DMS 273 (cell line): ENCODE measurements around the gene HLF.

ENCODE experiments used
- DNase-seq: peaks from one replicate; lab custom pipeline; 2025; ENCODE audit not compliant: unreplicated experiment; lab: John Stamatoyannopoulos, UW

The HLF gene

GRCh38 chr17:55249861-55250260, 14.9 kb upstream of the HLF start:
- no peak for DNase-seq

DNA sequence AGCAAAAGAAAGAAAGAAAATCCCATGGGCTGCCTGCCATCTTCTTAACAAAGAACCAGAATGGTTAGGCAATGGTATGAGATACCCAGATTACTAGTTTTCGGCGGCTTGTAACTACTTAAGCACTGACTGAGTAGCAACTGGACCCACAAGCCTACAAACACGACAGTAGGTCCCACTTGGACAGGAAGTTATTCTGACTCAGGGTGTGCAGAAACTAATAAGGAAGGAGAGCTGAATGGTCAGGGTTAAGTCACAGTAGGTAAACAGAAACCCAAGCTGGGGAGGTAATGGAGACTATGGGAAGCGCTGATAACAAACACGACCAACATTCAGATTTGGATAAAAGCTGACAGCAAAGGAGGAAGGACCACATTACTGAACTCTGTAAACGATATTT, 10.4 kb upstream of the HLF start:
- DNase-seq: no peak

- no peak for DNase-seq
These were observed 6.1 kb upstream of the HLF start for GRCh38 chr17:55258578-55259135.

- DNase-seq: peak; percentile 45
These were observed 5.1 kb upstream of the HLF start for GRCh38 chr17:55259684-55260111.

GRCh38 chr17:55261311-55261710, 3.4 kb upstream of the HLF start:
- DNase-seq: no peak

DNA sequence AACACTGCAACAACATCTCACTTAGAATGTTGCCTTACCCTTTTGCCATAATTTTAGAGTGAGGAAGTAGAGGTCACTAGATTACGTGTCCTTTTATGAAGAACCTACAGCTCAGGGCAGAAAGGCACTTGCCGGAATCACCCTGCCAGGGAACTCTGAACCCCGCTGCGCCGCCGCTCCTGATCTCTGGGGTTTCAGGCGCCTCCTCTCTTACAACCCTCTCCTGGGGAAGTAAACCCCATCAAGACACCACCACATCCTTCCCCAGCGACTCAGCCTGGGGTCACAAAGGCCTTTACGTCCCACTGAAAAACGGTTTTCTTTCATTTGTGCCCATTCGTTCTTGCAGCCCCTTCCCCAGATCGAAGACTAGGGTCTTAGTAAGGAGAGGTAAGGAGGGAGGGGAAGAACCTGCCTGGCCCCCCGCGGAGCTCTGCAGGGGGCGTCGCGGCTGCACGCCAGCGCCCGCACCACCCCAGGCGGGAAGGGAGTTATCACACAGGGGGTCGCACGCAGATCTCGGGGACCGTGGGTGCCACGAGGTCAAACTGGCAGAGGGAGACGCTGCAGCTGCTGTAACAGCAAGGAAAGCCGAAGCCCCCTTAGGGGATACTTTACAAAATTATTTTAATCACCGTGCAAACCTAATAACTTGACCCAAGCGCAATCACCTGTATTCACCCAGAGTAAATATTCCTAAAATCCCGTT, 1.0 kb upstream of the HLF start:
- no peak for DNase-seq

DNA sequence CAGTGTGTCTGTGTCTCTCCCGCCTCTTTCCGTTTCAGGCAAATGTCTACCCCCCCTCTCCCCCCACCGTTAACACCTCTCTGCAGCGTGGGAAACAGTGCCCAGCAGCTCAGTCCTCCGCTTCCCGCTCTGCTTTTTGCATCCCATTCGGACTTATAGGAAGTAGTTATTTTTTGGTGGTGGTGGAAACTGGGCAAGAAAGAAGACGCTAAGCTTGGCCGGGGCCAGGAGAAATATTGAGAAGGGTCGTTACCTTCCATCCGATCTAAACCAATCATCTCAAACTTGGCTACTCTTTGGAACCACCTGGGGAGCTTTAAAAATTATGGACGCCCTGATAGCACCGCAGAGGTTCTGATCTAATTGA, 499 bp upstream of the HLF start:
- no peak for DNase-seq

- peak; percentile 58 for DNase-seq
These were observed 706 bp downstream of the HLF start for GRCh38 chr17:55265311-55266021.

DNA sequence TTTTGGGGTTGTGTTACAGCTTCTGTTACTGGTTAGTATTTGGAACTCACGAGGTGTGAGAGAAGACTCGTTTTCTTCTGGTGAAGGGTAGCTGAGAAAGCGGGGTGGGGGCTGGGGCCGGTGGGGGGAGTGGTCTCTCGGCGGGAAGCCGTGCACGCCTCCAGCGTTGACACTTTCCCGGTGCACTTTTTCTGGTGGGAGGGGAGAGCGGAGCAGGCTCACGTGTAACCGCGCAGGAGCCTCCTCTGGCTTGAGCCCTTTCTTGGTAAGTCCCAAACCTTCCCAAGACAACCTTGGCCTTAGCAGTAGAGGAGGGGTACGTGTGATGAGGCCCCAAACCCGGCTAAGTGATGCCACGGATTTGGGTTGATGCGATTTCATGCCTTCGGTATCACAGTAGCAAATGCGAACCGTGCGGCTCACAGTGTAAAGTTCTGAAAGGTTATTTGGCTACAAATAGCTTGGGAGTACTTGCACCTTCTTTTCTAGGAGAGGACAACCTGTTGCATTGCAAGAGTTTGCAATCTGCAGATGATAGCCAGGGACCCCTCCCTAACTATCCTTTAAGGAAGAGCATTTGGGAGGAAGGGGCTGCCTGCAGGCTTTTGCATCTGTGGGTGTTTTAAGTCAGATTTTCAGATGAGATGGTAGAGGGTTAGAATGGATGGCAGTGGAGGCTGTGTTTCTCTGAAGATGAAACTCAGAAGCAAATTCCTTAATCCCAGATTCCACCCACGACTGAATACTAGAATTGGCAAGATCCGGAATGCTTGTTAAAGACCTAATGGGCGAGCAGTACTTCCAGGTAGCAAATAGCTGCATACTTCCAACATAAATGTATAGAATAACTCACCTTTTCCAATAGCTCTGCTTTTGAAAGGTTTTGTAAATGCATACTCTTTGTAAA, 1.5 kb downstream of the HLF start:
- peak; percentile 25 for DNase-seq

DNA sequence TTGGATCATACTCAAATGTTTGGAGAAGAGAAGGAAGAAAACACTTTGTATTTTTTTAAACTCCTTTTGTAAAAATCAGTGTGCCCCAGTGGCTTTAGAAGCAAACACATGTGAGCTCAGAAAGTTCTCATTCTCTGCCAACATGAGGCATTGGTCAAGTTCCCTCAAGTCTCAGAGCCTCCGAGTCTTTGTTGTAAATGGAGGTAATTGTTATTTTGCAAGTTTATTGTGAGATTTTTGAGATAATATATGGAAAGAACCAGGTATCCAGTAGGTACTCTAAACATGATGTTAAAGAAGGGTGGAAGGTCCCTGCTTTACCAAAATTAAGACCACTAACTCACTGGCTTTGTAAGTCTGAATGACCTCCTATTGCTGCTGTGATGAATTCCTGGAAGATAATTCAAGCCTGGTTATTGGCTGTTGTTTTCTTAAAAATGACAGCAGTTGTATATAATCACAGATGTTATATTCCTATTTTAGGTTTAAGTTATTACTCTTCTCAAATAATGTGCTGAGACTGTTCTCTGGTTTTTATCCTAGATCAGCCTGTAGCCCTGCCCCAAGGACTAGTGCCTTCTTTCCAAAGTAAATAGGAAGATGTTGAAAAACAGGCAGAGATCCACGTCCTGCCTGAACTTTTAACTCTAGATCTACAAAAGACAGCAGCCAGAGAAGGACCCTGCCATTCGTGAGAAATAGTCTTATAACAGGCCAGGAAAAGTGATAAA, 2.4 kb downstream of the HLF start:
- DNase-seq: no peak

DNA sequence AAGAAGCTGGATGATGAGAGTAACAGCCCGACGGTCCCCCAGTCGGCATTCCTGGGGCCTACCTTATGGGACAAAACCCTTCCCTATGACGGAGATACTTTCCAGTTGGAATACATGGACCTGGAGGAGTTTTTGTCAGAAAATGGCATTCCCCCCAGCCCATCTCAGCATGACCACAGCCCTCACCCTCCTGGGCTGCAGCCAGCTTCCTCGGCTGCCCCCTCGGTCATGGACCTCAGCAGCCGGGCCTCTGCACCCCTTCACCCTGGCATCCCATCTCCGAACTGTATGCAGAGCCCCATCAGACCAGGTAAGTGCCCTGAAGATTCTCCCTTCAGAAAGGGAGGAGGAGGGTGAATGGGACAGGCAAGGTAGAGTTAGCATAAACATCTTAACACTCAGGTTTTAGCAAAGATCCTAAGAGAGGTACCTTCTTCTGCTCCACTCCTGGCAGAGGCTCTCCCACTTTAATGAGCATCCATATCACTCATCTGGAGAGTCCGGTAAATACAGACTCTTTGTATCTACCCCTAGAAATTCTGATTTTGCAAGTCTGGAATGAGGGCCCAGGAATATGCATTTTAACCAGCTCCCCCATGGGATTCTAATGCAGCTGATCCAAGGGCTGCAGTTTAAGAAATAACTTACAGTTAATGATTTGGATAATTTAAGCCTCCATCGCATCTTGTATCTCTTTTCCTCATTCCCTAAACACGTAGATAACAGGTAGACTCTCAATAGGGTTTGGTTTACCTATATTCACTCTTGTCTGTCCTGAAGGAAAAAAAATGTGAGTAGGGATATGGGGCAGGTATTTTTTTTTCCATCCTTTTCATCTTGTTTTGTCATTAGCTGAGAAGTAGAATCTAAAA, 3.3 kb downstream of the HLF start:
- DNase-seq: no peak

GRCh38 chr17:55268649-55269480, 4.1 kb downstream of the HLF start:
- no peak for DNase-seq

DNA sequence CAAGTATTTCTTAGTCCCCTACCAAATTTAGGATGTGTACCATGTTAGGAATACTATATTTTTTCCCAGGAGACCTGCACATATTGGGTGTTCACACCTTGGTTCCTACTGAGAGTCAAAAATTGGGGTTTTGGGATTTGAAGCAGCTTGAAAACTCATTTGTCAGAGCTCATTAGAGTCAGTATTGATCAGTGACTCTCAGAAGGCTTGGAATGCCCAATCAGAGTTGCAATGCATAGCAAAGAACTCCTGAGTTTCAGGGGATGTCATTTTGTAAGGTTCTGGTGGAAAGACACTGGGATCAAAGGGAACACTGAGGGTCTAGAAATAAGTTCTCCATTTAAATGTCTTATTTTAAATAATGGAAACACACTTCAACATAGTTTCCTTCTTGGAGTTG, 5.1 kb downstream of the HLF start:
- DNase-seq: no peak

DNA sequence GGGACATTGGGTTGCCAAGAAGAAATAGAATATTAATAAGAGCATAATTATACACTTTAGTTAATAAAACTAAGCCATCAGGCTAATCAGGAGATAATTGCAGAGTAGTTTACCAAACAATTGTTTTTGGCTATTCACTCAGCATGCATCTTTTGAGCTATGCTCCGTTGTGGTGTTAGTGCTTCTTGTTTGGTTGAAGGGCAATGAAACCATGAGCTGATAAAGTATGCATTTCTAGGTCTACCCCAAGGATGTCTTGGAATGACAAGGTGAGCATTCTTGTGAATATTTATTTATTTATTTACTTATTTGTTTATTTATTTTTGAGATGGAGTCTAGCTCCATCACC, 6.4 kb downstream of the HLF start:
- no peak for DNase-seq

DNA sequence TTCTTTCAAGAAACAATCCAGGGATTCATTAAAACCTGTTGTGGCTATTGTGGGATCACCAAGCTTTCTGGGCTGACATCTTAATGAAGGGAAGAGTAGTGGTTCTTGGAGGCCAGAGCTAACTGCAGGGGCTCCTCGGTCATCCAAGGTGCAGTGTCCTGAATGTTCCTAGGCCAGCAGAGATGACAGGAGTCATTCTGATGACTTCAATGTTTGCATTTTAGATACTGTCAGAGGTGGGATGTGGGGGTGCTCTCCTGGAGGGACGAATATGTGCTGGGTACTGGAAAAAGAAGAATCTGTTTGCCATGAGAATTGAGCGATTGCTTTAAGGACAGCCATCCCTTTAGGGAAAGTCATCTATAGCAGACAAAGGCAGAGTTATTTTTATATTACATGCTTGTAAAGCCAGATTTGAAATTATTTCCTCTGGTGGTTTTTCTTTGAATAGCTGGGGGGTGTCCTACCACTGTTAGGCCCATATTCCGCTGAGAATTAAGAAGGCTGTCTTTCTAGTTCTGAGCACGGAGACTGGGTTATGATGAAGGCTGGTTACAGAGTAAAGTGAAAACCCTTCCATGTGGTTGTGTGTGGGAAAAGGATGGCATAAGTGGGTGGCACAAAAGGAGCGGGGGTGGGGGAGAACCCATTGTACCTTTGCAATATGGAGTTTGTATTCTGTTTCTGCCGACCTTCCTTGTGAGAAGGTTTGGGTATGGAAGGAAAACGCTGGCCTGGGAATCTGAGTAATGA, 7.4 kb downstream of the HLF start:
- no peak for DNase-seq

DNA sequence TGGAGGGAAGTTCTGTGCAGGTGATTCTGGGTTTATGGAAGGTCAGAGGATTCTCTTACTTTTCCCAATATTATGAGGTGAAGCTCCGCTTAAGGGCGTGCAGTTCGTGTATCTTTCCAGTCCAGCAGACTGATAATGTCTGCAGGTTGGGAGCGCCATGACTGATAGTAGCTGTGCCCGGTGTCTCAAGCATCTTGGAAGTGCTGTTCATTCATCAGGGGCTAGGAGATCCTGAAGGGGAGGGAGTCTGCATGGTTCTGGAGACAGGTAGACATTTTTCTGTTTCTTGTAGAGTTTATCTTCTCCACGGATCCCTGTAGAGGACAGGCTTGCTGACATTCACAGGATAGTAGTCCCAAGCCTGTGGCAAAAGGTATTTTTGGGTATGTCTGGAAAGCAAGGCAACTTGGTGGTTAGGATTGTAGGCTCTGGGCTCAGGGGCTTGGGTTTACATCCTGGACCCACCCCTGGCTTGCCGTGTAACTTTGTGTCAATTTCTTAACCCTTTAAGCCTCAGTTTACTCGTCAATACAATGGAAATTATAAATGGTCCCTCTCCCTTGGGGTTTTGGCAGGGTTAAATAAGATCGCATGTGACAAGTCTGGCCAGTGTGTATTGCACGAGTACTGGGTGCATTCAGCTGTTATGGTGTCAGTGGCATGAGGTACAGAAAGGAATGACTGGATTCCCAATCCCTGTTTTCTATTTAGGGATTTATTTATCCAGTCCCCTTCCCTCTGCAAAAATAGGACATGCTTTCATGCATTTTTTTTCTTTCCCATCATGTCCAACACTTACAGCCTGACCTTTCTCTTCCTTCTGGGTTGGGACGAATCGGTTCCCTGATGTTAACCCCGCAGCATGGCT, 8.2 kb downstream of the HLF start:
- DNase-seq: no peak

- peak; percentile 60 for DNase-seq
These were observed 9.0 kb downstream of the HLF start for GRCh38 chr17:55273579-55274354.
